ENCODE measurements around the gene SIAH2.

Gene SIAH2

DNA sequence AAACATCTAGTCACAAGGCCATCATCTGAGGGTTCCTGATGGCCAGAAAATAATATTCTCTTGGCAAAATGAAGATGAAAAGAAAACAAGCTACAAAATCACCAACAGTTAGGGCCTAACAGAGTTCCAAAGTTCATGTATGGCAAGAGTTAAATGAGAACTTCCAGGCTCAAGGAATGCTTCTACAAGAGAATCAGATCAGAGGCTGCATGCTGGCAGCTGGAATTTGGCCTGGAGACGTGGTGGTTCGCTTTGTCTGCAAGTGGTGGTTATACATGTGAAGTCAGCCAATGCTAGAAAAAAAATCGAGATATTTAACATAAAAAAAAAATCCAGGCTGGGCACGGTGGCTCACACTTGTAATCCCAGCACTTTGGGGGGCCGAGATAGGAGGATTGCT is 5.6 kb downstream of the SIAH2 start:
- no peaks in the 10 kb centered on the region for H3K27me3 ChIP-seq (ENCODE audit: insufficient read depth, low read length, poor library complexity)
- no peaks in the 10 kb centered on the region for H3K9me3 ChIP-seq (ENCODE audit: insufficient read depth, low read length, severe bottlenecking)
- H3K36me3 ChIP-seq (ENCODE audit: insufficient read depth, low read length): peaks cover 11% of the 10 kb centered on the region; the same call in 1 of the 2 replicates
- H3K4me1 ChIP-seq (ENCODE audit: insufficient read depth, low read length): peaks cover 25% of the 10 kb centered on the region
- H3K4me3 ChIP-seq (ENCODE audit: low read depth in 1 of 2, low read length in 2 of 2): no peak overlapping the region
- H2AFZ ChIP-seq (ENCODE audit: low read depth, low read length): no peak overlapping the region
- no peak for TF ChIP-seq EZH2 (IDR thresholded peaks at IDR 0.05; ENCODE audit: borderline replicate concordance, low read depth, low read length, severe bottlenecking)
- TF ChIP-seq, protein P1, sequence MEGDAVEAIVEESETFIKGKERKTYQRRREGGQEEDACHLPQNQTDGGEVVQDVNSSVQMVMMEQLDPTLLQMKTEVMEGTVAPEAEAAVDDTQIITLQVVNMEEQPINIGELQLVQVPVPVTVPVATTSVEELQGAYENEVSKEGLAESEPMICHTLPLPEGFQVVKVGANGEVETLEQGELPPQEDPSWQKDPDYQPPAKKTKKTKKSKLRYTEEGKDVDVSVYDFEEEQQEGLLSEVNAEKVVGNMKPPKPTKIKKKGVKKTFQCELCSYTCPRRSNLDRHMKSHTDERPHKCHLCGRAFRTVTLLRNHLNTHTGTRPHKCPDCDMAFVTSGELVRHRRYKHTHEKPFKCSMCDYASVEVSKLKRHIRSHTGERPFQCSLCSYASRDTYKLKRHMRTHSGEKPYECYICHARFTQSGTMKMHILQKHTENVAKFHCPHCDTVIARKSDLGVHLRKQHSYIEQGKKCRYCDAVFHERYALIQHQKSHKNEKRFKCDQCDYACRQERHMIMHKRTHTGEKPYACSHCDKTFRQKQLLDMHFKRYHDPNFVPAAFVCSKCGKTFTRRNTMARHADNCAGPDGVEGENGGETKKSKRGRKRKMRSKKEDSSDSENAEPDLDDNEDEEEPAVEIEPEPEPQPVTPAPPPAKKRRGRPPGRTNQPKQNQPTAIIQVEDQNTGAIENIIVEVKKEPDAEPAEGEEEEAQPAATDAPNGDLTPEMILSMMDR (IDR thresholded peaks at IDR 0.05; ENCODE audit: borderline replicate concordance, extremely low read depth, low read length, poor library complexity, severe bottlenecking): no peak
- H4K20me1 ChIP-seq (ENCODE audit: insufficient read depth, low read length): peaks cover 33% of the 10 kb centered on the region; the same call in 1 of the 2 replicates
- no peak overlapping the region for H3K4me2 ChIP-seq (ENCODE audit: insufficient read depth, low read length)
- no peak overlapping the region for H3K9ac ChIP-seq (ENCODE audit: low read depth, low read length)
- no peak for DNase-seq
- no peak for ATAC-seq (ENCODE audit: insufficient read depth, low read depth)
- H3K79me2 ChIP-seq (ENCODE audit: insufficient read depth, low read length): peaks cover 88% of the 10 kb centered on the region
- H3K27ac ChIP-seq (ENCODE audit: low read length): no peak overlapping the region

DNA sequence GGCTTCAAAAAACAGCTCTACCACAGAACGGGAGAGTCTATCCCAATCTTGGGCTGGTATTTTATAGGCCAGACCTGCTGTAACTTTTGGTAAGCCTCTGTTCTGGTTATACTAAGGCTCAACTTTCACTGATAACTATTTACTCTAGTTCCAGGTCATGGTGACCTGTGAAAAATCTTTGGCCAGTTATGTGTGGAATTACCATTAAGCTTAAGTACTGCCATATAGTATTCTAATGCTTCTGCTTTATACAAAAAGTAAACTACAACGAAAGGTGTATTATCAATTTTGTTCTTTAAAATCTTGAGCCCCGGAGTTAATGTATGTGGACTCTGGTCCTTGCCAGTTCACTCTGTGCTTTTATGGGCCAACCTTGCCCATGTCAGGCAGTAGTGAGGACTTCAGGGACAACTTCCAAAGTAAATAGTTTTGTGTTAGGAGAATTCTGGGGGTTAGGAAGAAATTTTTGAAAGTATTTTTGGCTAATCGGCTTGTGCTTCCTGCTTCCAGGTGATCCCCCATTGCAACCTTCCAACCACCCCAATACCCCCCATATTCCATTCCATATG is 6.4 kb downstream of the SIAH2 start:
- Histone ChIP-seq H3K27me3 (ENCODE audit: insufficient read depth, low read length, poor library complexity) (no peaks in the 10 kb centered on the region), H2AFZ (ENCODE audit: low read depth, low read length) (no peak overlapping the region), H3K79me2 (ENCODE audit: insufficient read depth, low read length) (peaks cover 86% of the 10 kb centered on the region), H3K9ac (ENCODE audit: low read depth, low read length) (no peak overlapping the region), H3K4me1 (ENCODE audit: insufficient read depth, low read length) (peaks cover 25% of the 10 kb centered on the region), H3K36me3 (ENCODE audit: insufficient read depth, low read length) (peaks cover 11% of the 10 kb centered on the region; the same call in 1 of the 2 replicates), H3K27ac (ENCODE audit: low read length) (no peak overlapping the region), H3K4me3 (ENCODE audit: low read depth in 1 of 2, low read length in 2 of 2) (no peak overlapping the region), H4K20me1 (ENCODE audit: insufficient read depth, low read length) (peaks cover 36% of the 10 kb centered on the region; the same call in 1 of the 2 replicates), H3K9me3 (ENCODE audit: insufficient read depth, low read length, severe bottlenecking) (no peaks in the 10 kb centered on the region), H3K4me2 (ENCODE audit: insufficient read depth, low read length) (no peak overlapping the region; the same call in 1 of the 2 replicates)
- ATAC-seq (ENCODE audit: insufficient read depth, low read depth): no peak
- TF ChIP-seq, protein P1 (IDR thresholded peaks at IDR 0.05; ENCODE audit: borderline replicate concordance, extremely low read depth, low read length, poor library complexity, severe bottlenecking): no peak
- TF ChIP-seq EZH2 (IDR thresholded peaks at IDR 0.05; ENCODE audit: borderline replicate concordance, low read depth, low read length, severe bottlenecking): no peak
- DNase-seq: no peak

GRCh38 chr3:150755902-150756301 is 7.1 kb downstream of the SIAH2 start:
- H3K27me3 ChIP-seq (ENCODE audit: insufficient read depth, low read length, poor library complexity): no peaks in the 10 kb centered on the region
- no peak overlapping the region for H2AFZ ChIP-seq (ENCODE audit: low read depth, low read length)
- H3K36me3 ChIP-seq (ENCODE audit: insufficient read depth, low read length): peaks cover 11% of the 10 kb centered on the region; the same call in 1 of the 2 replicates
- H3K4me3 ChIP-seq (ENCODE audit: low read depth in 1 of 2, low read length in 2 of 2): no peak overlapping the region
- H3K27ac ChIP-seq (ENCODE audit: low read length): no peak overlapping the region
- no peaks in the 10 kb centered on the region for H3K9me3 ChIP-seq (ENCODE audit: insufficient read depth, low read length, severe bottlenecking)
- DNase-seq (no peak), ATAC-seq (ENCODE audit: insufficient read depth, low read depth) (no peak)
- peaks cover 36% of the 10 kb centered on the region; the same call in 1 of the 2 replicates for H4K20me1 ChIP-seq (ENCODE audit: insufficient read depth, low read length)
- no peak overlapping the region for H3K9ac ChIP-seq (ENCODE audit: low read depth, low read length)
- H3K4me1 ChIP-seq (ENCODE audit: insufficient read depth, low read length): peaks cover 18% of the 10 kb centered on the region
- H3K4me2 ChIP-seq (ENCODE audit: insufficient read depth, low read length): no peak overlapping the region
- TF ChIP-seq EZH2 (IDR thresholded peaks at IDR 0.05; ENCODE audit: borderline replicate concordance, low read depth, low read length, severe bottlenecking): no peak
- TF ChIP-seq, protein P1 (IDR thresholded peaks at IDR 0.05; ENCODE audit: borderline replicate concordance, extremely low read depth, low read length, poor library complexity, severe bottlenecking): no peak
- peaks cover 86% of the 10 kb centered on the region for H3K79me2 ChIP-seq (ENCODE audit: insufficient read depth, low read length)
